ENCODE data around the gene HPGD. TPM values are rescaled to one million over a fixed set of nuclear protein-coding genes. Genes with fewer than 3 reads are reported as not detected.

Gene HPGD
- total RNA-seq, 2 donors from 2014 or later: 5.2 to 7.2 TPM

- no peak overlapping the region for H3K27ac Mint-ChIP-seq
- no peaks in the 10 kb centered on the region for H3K4me1 Mint-ChIP-seq (ENCODE audit: low read depth)
- no peaks in the 10 kb centered on the region for H3K27me3 Mint-ChIP-seq (ENCODE audit: low read depth)
- DNase-seq: no peak
- no peak overlapping the region for H3K4me3 Mint-ChIP-seq
- H3K9me3 Mint-ChIP-seq: peaks cover 0 to 8% of the 10 kb centered on the region in 2 donors
- no peak for ATAC-seq (replicated peaks in 1 of 2)
- H3K36me3 Mint-ChIP-seq (ENCODE audit: insufficient read depth in 2 of 2): peaks cover 0 to 2% of the 10 kb centered on the region in 2 donors
These were observed 71.5 kb downstream of the HPGD start for GRCh38 chr4:174450786-174451125.

GRCh38 chr4:174449944-174450785, 72.1 kb downstream of the HPGD start:
- no peaks in the 10 kb centered on the region for H3K27me3 Mint-ChIP-seq (ENCODE audit: low read depth)
- peaks cover 0 to 2% of the 10 kb centered on the region in 2 donors for H3K36me3 Mint-ChIP-seq (ENCODE audit: insufficient read depth in 2 of 2)

DNA sequence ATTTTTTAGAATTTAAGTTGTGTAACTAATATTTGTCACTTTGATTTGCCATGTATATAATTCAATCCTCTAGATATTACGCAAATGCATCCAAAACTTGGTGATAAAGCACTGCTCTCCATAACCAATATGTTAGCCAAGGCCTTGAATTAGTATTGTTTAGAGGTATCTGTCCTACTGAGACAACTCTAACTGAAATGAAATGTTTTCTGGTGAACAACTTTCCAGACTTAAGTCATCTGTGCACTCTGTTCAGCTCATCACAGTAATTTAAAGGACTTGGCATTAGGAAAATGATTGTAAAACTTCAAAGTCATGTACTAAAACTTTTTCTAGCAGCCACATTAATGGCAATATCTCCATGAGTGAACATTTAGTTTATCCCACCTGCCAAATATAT, 73.1 kb downstream of the HPGD start:
- no peak for ATAC-seq (replicated peaks in 1 of 2)
- H3K27me3 Mint-ChIP-seq (ENCODE audit: low read depth): no peaks in the 10 kb centered on the region
- DNase-seq: no peak
- peaks cover 0 to 2% of the 10 kb centered on the region in 2 donors for H3K36me3 Mint-ChIP-seq (ENCODE audit: insufficient read depth in 2 of 2)
- H3K4me1 Mint-ChIP-seq (ENCODE audit: low read depth): no peaks in the 10 kb centered on the region
- H3K27ac Mint-ChIP-seq: no peak overlapping the region
- H3K4me3 Mint-ChIP-seq: no peak overlapping the region
- H3K9me3 Mint-ChIP-seq: peaks cover 0 to 9% of the 10 kb centered on the region in 2 donors

More at GRCh38 chr4:174449944-174450785, 72.1 kb downstream of the HPGD start:
- H3K9me3 Mint-ChIP-seq: peaks cover 0 to 8% of the 10 kb centered on the region in 2 donors
- no peaks in the 10 kb centered on the region for H3K4me1 Mint-ChIP-seq (ENCODE audit: low read depth)
- no peak for DNase-seq
- H3K4me3 Mint-ChIP-seq: no peak overlapping the region
- H3K27ac Mint-ChIP-seq: no peak overlapping the region
- no peak for ATAC-seq (replicated peaks in 1 of 2)

GRCh38 chr4:174444390-174444789, 77.9 kb downstream of the HPGD start:
- H3K27ac Mint-ChIP-seq: no peak overlapping the region
- no peaks in the 10 kb centered on the region for H3K4me1 Mint-ChIP-seq (ENCODE audit: low read depth)
- H3K36me3 Mint-ChIP-seq (ENCODE audit: insufficient read depth in 2 of 2): peaks cover 0 to 2% of the 10 kb centered on the region in 2 donors
- DNase-seq (no peak), ATAC-seq (replicated peaks in 1 of 2) (no peak)
- no peaks in the 10 kb centered on the region for H3K27me3 Mint-ChIP-seq (ENCODE audit: low read depth)
- H3K9me3 Mint-ChIP-seq: peaks cover 0 to 9% of the 10 kb centered on the region in 2 donors
- no peak overlapping the region for H3K4me3 Mint-ChIP-seq

Other genes with a start within 250 kb of the HPGD start
- 10 to 100 TPM; 25.5 to 26.0 TPM for gene FBXO8, start 238.8 kb downstream of the HPGD start, total RNA-seq
- gene CEP44, start 238.6 kb downstream of the HPGD start, total RNA-seq: 10 to 100 TPM; 29.7 to 33.5 TPM